ENCODE data around the gene ZNF341. TPM values are rescaled to one million over a fixed set of nuclear protein-coding genes. Genes with fewer than 3 reads are reported as not detected.

ZNF341 gene
- total RNA-seq, 1 donor from 2014 or later, result 0.99 TPM

- no peak for DNase-seq (ENCODE audit: low read depth in 2 of 2)
These were observed 109.6 kb downstream of the ZNF341 start for GRCh38 chr20:33841436-33841799.

Other genes starting within 250 kb of the ZNF341 start
- 2.4 and 3.2 TPM in 2 replicates for gene CBFA2T2, start 241.9 kb upstream of the ZNF341 start, total RNA-seq
- gene C20orf144, start 69.7 kb upstream of the ZNF341 start, total RNA-seq, result under 0.01 TPM in 1 of 2 replicates, not detected in the other
- gene ACTL10, start 65.1 kb upstream of the ZNF341 start, total RNA-seq, result 1.3 and 1.6 TPM in 2 replicates
- gene NECAB3, start 57.6 kb upstream of the ZNF341 start, total RNA-seq, result 7.2 and 9.7 TPM in 2 replicates
- 2.8 and 3.9 TPM in 2 replicates for gene E2F1, start 45.6 kb upstream of the ZNF341 start, total RNA-seq
- 3.9 and 4.0 TPM in 2 replicates for gene PXMP4, start 11.7 kb upstream of the ZNF341 start, total RNA-seq
- gene CHMP4B, start 79.4 kb downstream of the ZNF341 start, total RNA-seq, result 30.3 and 34.1 TPM in 2 replicates

All from lung microvascular endothelial cell (primary cell).